Stimulated activated CD4-positive, alpha-beta T cell treated with anti-CD3 and anti-CD28 coated beads, TNF-alpha, amount 100 ng/mL, for 4 hours (primary cell): ENCODE results near the gene SAMD3.
"Not testable (repeated sequence)": the region's sequence is repeated elsewhere in the genome, so short reads cannot be mapped to it uniquely, and the experiment has no call there.

Experiments
- DNase-seq, 3 experiments: peaks; one replicate each; pipeline ENCODE4 v3.0.0-alpha.2; 2020; ENCODE audit warnings: low read depth in 3 of 3

The SAMD3 gene

GRCh38 chr6:130211691-130212090 is 11.1 kb downstream of the SAMD3 start:
- DNase-seq, result no peak

GRCh38 chr6:130207979-130208649 is 14.6 kb downstream of the SAMD3 start:
- DNase-seq, result no peak

GRCh38 chr6:130206479-130206878 is 16.3 kb downstream of the SAMD3 start:
- no peak for DNase-seq

GRCh38 chr6:130204322-130204721 is 18.4 kb downstream of the SAMD3 start:
- DNase-seq, result no peak

- no peak for DNase-seq
These were observed 19.4 kb downstream of the SAMD3 start for GRCh38 chr6:130203370-130203769.

GRCh38 chr6:130202782-130203181 is 20.0 kb downstream of the SAMD3 start:
- peak in 2 of 3 experiments; percentile 9 to 18 for DNase-seq

GRCh38 chr6:130200020-130200419 is 22.7 kb downstream of the SAMD3 start:
- no peak for DNase-seq

- DNase-seq, result no peak
These were observed 24.2 kb downstream of the SAMD3 start for GRCh38 chr6:130198483-130199035.

GRCh38 chr6:130197816-130198482 is 24.8 kb downstream of the SAMD3 start:
- not testable (repeated sequence) for DNase-seq

GRCh38 chr6:130194434-130194833 is 28.3 kb downstream of the SAMD3 start:
- not testable (repeated sequence) for DNase-seq

GRCh38 chr6:130190701-130191690 is 31.8 kb downstream of the SAMD3 start:
- no peak for DNase-seq

GRCh38 chr6:130189531-130190397 is 33.0 kb downstream of the SAMD3 start:
- no peak for DNase-seq

GRCh38 chr6:130188207-130188899 is 34.4 kb downstream of the SAMD3 start:
- DNase-seq, result no peak

- DNase-seq, result no peak
These were observed 35.2 kb downstream of the SAMD3 start for GRCh38 chr6:130187335-130188206.

- no peak for DNase-seq
These were observed 37.1 kb downstream of the SAMD3 start for GRCh38 chr6:130185658-130186057.

- no peak for DNase-seq
These were observed 39.2 kb downstream of the SAMD3 start for GRCh38 chr6:130183271-130184222.

GRCh38 chr6:130182466-130182865 is 40.3 kb downstream of the SAMD3 start:
- no peak for DNase-seq

GRCh38 chr6:130178692-130179091 is 44.1 kb downstream of the SAMD3 start:
- no peak for DNase-seq
